Prostate gland (tissue), 2 donors: ENCODE results near the gene HPS3.

ENCODE experiments used
- POLR2A ChIP-seq: fragments of 450-650 bp; IDR thresholded peaks from one replicate; pipeline ENCODE4 v1.6.1; 2016; ENCODE audit warnings: antibody characterized with exemption, mild to moderate bottlenecking
- POLR2AphosphoS5 ChIP-seq: sonication (generic); formaldehyde crosslinking; IDR thresholded peaks from one replicate; pipeline ENCODE4 v1.6.1; 2017; ENCODE audit warnings: antibody characterized with exemption
- TF ChIP-seq, protein P1 (sequence below), 4 experiments: fragments of 200-600 bp in 2 of 4; fragments of 450-650 bp in 2 of 4; sonication (generic) in 2 of 4; IDR thresholded peaks; 1 replicate in 3 of 4; 2 replicates in 1 of 4; pipeline ENCODE4 v1.5.1; 2016 to 2019; ENCODE audit warnings: antibody characterized with exemption in 4 of 4, mild to moderate bottlenecking in 2 of 4, moderate library complexity in 2 of 4

DNA sequence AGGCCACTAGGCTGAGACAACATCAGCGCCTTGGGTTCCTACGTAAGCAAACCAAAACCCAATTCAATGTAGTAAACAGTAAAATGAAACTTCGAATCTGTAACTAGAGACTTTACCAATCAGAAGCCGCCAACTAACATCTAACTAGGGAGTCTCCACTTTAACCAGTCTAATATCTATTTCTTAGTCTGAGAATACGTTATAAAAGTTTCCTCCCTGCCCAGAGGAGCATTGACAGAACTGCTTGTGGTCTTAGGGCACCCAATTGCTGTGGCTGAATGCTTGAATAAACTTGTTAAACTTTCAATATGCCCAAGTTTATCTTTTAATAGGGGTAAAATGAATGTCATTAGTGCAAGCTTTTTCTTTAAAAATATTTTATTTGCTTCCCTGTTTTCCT lies 87.9 kb downstream of the HPS3 start:
- TF ChIP-seq, protein P1, sequence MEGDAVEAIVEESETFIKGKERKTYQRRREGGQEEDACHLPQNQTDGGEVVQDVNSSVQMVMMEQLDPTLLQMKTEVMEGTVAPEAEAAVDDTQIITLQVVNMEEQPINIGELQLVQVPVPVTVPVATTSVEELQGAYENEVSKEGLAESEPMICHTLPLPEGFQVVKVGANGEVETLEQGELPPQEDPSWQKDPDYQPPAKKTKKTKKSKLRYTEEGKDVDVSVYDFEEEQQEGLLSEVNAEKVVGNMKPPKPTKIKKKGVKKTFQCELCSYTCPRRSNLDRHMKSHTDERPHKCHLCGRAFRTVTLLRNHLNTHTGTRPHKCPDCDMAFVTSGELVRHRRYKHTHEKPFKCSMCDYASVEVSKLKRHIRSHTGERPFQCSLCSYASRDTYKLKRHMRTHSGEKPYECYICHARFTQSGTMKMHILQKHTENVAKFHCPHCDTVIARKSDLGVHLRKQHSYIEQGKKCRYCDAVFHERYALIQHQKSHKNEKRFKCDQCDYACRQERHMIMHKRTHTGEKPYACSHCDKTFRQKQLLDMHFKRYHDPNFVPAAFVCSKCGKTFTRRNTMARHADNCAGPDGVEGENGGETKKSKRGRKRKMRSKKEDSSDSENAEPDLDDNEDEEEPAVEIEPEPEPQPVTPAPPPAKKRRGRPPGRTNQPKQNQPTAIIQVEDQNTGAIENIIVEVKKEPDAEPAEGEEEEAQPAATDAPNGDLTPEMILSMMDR (IDR thresholded peaks at IDR 0.05) = no peak
- TF ChIP-seq POLR2AphosphoS5 = no peak
- TF ChIP-seq POLR2A = no peak
